GM20000 (cell line): ENCODE measurements around the gene TMBIM4.

Experiments used
- DNase-seq: peaks from one replicate; pipeline ENCODE4 v3.0.0; 2012; ENCODE audit warnings: low spot score
- CTCF ChIP-seq: IDR thresholded peaks from 2 replicates; pipeline ENCODE4 v1.5.1; 2012; ENCODE audit warnings: mild to moderate bottlenecking, control low read depth; ENCODE audit errors: extremely low read depth, missing control alignments

The TMBIM4 gene

GRCh38 chr12:66199141-66199540 is 29.3 kb upstream of the TMBIM4 start:
- DNase-seq: no peak
- TF ChIP-seq CTCF: no peak

GRCh38 chr12:66197495-66197921 is 27.7 kb upstream of the TMBIM4 start:
- TF ChIP-seq CTCF: no peak
- no peak for DNase-seq

GRCh38 chr12:66196806-66197205 is 27.0 kb upstream of the TMBIM4 start:
- TF ChIP-seq CTCF: no peak
- DNase-seq: peak; percentile 66

- no peak for DNase-seq
Observed at GRCh38 chr12:66195242-66195641, 25.4 kb upstream of the TMBIM4 start.

GRCh38 chr12:66194122-66194521 is 24.3 kb upstream of the TMBIM4 start:
- DNase-seq: no peak
- TF ChIP-seq CTCF: no peak

More at GRCh38 chr12:66195242-66195641, 25.4 kb upstream of the TMBIM4 start:
- TF ChIP-seq CTCF: no peak

GRCh38 chr12:66191547-66192126 is 21.8 kb upstream of the TMBIM4 start:
- no peak for DNase-seq
- TF ChIP-seq CTCF: no peak

- DNase-seq: no peak
- no peak for TF ChIP-seq CTCF
Observed at GRCh38 chr12:66190519-66191370, 20.9 kb upstream of the TMBIM4 start.
